ENCODE results near the gene MTUS2. TPM values are rescaled to one million over a fixed set of nuclear protein-coding genes. Genes with fewer than 3 reads are reported as not detected.

MTUS2 gene
- total and polyA plus RNA-seq, 2 of the 8 experiments (the other 6 are each of a cell fraction or from before 2014, with no cell fraction given), result 0.18 to 0.80 TPM

DNA sequence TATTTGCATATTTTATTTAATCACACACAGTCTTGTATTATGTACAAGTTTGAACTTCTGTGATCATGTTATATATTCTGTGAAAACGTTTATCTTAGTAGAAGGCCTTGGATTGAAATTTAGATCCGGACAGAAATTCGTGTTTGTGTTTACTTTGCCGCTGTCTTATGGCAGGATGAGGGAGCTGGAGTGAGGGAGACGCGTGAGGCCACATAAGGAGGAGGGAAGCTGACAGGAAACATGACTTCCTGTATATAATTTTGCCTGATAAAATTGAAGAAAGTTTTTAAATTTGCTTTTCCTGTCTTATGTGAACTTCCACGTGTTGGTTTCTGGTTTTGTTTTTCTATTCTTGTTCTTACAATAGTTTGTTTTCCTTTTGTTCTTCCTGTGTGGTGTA, 200.2 kb downstream of the MTUS2 start (continued):
- TF ChIP-seq, protein P1, sequence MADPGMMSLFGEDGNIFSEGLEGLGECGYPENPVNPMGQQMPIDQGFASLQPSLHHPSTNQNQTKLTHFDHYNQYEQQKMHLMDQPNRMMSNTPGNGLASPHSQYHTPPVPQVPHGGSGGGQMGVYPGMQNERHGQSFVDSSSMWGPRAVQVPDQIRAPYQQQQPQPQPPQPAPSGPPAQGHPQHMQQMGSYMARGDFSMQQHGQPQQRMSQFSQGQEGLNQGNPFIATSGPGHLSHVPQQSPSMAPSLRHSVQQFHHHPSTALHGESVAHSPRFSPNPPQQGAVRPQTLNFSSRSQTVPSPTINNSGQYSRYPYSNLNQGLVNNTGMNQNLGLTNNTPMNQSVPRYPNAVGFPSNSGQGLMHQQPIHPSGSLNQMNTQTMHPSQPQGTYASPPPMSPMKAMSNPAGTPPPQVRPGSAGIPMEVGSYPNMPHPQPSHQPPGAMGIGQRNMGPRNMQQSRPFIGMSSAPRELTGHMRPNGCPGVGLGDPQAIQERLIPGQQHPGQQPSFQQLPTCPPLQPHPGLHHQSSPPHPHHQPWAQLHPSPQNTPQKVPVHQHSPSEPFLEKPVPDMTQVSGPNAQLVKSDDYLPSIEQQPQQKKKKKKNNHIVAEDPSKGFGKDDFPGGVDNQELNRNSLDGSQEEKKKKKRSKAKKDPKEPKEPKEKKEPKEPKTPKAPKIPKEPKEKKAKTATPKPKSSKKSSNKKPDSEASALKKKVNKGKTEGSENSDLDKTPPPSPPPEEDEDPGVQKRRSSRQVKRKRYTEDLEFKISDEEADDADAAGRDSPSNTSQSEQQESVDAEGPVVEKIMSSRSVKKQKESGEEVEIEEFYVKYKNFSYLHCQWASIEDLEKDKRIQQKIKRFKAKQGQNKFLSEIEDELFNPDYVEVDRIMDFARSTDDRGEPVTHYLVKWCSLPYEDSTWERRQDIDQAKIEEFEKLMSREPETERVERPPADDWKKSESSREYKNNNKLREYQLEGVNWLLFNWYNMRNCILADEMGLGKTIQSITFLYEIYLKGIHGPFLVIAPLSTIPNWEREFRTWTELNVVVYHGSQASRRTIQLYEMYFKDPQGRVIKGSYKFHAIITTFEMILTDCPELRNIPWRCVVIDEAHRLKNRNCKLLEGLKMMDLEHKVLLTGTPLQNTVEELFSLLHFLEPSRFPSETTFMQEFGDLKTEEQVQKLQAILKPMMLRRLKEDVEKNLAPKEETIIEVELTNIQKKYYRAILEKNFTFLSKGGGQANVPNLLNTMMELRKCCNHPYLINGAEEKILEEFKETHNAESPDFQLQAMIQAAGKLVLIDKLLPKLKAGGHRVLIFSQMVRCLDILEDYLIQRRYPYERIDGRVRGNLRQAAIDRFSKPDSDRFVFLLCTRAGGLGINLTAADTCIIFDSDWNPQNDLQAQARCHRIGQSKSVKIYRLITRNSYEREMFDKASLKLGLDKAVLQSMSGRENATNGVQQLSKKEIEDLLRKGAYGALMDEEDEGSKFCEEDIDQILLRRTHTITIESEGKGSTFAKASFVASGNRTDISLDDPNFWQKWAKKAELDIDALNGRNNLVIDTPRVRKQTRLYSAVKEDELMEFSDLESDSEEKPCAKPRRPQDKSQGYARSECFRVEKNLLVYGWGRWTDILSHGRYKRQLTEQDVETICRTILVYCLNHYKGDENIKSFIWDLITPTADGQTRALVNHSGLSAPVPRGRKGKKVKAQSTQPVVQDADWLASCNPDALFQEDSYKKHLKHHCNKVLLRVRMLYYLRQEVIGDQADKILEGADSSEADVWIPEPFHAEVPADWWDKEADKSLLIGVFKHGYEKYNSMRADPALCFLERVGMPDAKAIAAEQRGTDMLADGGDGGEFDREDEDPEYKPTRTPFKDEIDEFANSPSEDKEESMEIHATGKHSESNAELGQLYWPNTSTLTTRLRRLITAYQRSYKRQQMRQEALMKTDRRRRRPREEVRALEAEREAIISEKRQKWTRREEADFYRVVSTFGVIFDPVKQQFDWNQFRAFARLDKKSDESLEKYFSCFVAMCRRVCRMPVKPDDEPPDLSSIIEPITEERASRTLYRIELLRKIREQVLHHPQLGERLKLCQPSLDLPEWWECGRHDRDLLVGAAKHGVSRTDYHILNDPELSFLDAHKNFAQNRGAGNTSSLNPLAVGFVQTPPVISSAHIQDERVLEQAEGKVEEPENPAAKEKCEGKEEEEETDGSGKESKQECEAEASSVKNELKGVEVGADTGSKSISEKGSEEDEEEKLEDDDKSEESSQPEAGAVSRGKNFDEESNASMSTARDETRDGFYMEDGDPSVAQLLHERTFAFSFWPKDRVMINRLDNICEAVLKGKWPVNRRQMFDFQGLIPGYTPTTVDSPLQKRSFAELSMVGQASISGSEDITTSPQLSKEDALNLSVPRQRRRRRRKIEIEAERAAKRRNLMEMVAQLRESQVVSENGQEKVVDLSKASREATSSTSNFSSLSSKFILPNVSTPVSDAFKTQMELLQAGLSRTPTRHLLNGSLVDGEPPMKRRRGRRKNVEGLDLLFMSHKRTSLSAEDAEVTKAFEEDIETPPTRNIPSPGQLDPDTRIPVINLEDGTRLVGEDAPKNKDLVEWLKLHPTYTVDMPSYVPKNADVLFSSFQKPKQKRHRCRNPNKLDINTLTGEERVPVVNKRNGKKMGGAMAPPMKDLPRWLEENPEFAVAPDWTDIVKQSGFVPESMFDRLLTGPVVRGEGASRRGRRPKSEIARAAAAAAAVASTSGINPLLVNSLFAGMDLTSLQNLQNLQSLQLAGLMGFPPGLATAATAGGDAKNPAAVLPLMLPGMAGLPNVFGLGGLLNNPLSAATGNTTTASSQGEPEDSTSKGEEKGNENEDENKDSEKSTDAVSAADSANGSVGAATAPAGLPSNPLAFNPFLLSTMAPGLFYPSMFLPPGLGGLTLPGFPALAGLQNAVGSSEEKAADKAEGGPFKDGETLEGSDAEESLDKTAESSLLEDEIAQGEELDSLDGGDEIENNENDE (IDR thresholded peaks at IDR 0.05; ENCODE audit: insufficient replicate concordance, low read length), result no peak
- TF ChIP-seq CEBPB (IDR thresholded peaks at IDR 0.05; ENCODE audit: low read depth, low read length) (no peak), HDAC2 (IDR thresholded peaks at IDR 0.05; ENCODE audit: borderline replicate concordance in 1 of 2, low read depth in 2 of 2, low read length in 2 of 2) (no peak), GTF2F1 (IDR thresholded peaks at IDR 0.05; ENCODE audit: borderline replicate concordance, low read depth, low read length) (no peak), SIN3A (conservative IDR thresholded peaks at IDR 0.05 in 1 of 2, IDR thresholded peaks at IDR 0.05 in 1 of 2; ENCODE audit: low read depth in 1 of 2, low read length in 2 of 2) (no peak), ZNF274 (IDR thresholded peaks at IDR 0.05; ENCODE audit: borderline replicate concordance, extremely low read depth, low read length) (no peak)
